GM18505 (cell line): ENCODE results near the gene FOXP1.
"Not testable (repeated sequence)": the region's sequence is repeated elsewhere in the genome, so short reads cannot be mapped to it uniquely, and the experiment has no call there.

Experiments used
- ATAC-seq: cut with Tn5 transposase; IDR thresholded peaks from one replicate; pipeline ENCODE4 v1.9.1; 2021; ENCODE audit not compliant: unreplicated experiment
- POLR2A ChIP-seq: IDR thresholded peaks from 4 replicates; pipeline ENCODE4 v1.6.1; 2011; ENCODE audit warnings: borderline replicate concordance; ENCODE audit not compliant: insufficient read depth, insufficient read length; ENCODE audit errors: extremely low read depth

Gene FOXP1

GRCh38 chr3:71441217-71441924, 142.2 kb downstream of the FOXP1 start:
- ATAC-seq, result no peak
- no peak for TF ChIP-seq POLR2A

GRCh38 chr3:71438904-71439303, 144.6 kb downstream of the FOXP1 start:
- TF ChIP-seq POLR2A, result no peak
- ATAC-seq, result no peak

GRCh38 chr3:71438071-71438685, 145.3 kb downstream of the FOXP1 start:
- no peak for TF ChIP-seq POLR2A
- ATAC-seq, result no peak

- ATAC-seq, result no peak
- TF ChIP-seq POLR2A, result no peak
Observed at GRCh38 chr3:71436337-71436736, 147.2 kb downstream of the FOXP1 start.

GRCh38 chr3:71435836-71436235, 147.7 kb downstream of the FOXP1 start:
- ATAC-seq, result not testable (repeated sequence)

GRCh38 chr3:71433631-71434030, 149.9 kb downstream of the FOXP1 start:
- no peak for TF ChIP-seq POLR2A
- no peak for ATAC-seq

GRCh38 chr3:71432044-71432975, 151.2 kb downstream of the FOXP1 start:
- no peak for TF ChIP-seq POLR2A
- ATAC-seq, result no peak

- TF ChIP-seq POLR2A, result no peak
- no peak for ATAC-seq
Observed at GRCh38 chr3:71430941-71431552, 152.5 kb downstream of the FOXP1 start.

- ATAC-seq, result no peak
- no peak for TF ChIP-seq POLR2A
Observed at GRCh38 chr3:71429597-71429988, 153.9 kb downstream of the FOXP1 start.

GRCh38 chr3:71428841-71429596, 154.5 kb downstream of the FOXP1 start:
- TF ChIP-seq POLR2A, result no peak
- ATAC-seq, result no peak

GRCh38 chr3:71425491-71426071, 157.9 kb downstream of the FOXP1 start:
- no peak for ATAC-seq
- TF ChIP-seq POLR2A, result no peak

- no peak for TF ChIP-seq POLR2A
- no peak for ATAC-seq
Observed at GRCh38 chr3:71423151-71423906, 160.2 kb downstream of the FOXP1 start.

- ATAC-seq, result peak; percentile 93
- TF ChIP-seq POLR2A, result no peak
Observed at GRCh38 chr3:71421820-71422566, 161.5 kb downstream of the FOXP1 start.
